RWPE1 (cell line): Measurements from ENCODE around the gene ZNF169.
A peak's percentile ranks its signal among the peaks of the same experiment; 100 is the strongest.

ENCODE experiments used
- CTCF ChIA-PET: fragments of 350-600 bp; sonication (Branson Sonifier 250); formaldehyde crosslinking; extraction: SDS; loops from one replicate; lab custom pipeline; 2021; lab: Yijun Ruan, JAX
- POLR2A ChIA-PET: fragments of 400-600 bp; formaldehyde crosslinking; extraction: SDS; loops from one replicate; lab custom pipeline; 2020; ENCODE audit warnings: antibody characterized with exemption; ENCODE audit not compliant: low non-redundant PET; lab: Yijun Ruan, JAX
- DNase-seq: peaks from one replicate; pipeline ENCODE4 v3.0.0; 2012; ENCODE audit warnings: low spot score
- H3K27ac ChIP-seq: fragments of 450-650 bp; 2 replicates; pipeline ENCODE4 v1.5.1; 2017
- TF ChIP-seq, protein P1 (sequence below): fragments of 450-650 bp; conservative IDR thresholded peaks from 2 replicates; pipeline ENCODE4 v1.5.1; 2017; ENCODE audit warnings: low read depth, mild to moderate bottlenecking

The ZNF169 gene

DNA sequence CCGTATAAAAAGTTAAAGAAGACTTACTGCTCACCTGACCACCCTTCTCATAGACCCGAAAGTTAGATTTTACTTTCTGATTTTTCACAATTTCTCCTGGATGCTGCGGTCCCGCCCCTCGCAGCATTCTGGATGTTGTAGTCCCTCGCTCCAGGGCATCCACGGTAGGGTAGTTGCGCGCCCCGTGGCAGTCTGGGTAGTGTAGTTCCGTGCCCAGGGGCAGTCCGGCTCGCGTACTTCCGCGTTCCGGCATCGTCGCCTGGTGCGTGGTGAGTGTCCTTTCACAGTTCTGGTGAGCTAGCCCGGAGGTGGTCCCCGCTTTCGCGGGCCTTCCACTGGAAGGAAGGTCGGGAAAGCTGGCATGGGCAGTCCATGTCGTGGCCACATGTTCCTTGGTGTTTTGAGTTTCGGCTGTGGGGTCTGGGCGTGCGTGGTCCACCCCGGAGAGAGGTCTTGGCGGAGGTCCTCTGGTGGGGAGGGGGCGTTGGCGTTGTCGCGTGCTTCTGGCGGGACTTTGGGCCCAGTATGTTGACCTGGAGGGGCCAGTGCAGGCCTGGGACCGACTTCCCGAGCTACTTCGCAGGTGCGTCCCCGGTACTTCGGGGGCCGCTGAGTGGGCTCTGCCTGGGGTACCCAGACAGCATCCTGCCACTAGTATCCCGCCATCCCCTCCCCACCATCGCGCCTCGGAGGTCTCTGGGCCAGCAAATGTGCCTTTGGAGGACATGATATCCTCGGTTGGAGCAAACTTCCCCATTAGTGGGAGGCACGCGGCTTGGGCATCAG lies at the start of gene ZNF169:
Gene ZNF169 (plus strand): TSS at position 222 of the 786 bp plus-strand sequence. CDS start 19,515 bp downstream, outside the sequence.
- peak within 1 kb of the TSS; percentile 37 for H3K27ac ChIP-seq
- TF ChIP-seq, protein P1, sequence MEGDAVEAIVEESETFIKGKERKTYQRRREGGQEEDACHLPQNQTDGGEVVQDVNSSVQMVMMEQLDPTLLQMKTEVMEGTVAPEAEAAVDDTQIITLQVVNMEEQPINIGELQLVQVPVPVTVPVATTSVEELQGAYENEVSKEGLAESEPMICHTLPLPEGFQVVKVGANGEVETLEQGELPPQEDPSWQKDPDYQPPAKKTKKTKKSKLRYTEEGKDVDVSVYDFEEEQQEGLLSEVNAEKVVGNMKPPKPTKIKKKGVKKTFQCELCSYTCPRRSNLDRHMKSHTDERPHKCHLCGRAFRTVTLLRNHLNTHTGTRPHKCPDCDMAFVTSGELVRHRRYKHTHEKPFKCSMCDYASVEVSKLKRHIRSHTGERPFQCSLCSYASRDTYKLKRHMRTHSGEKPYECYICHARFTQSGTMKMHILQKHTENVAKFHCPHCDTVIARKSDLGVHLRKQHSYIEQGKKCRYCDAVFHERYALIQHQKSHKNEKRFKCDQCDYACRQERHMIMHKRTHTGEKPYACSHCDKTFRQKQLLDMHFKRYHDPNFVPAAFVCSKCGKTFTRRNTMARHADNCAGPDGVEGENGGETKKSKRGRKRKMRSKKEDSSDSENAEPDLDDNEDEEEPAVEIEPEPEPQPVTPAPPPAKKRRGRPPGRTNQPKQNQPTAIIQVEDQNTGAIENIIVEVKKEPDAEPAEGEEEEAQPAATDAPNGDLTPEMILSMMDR = no peak
- ChIA-PET CTCF (interaction anchor here (0.6 to 0.7 kb wide), 2 partner anchors 14 to 574 kb away, joined by 4 to 5 read pairs; no protein-coding TSS in a partner anchor), POLR2A (interaction anchor here (0.7 kb wide), 1 partner anchor 1446 kb away, joined by 5 read pairs; no protein-coding TSS in a partner anchor)
- peak; percentile 98 for DNase-seq

DNA sequence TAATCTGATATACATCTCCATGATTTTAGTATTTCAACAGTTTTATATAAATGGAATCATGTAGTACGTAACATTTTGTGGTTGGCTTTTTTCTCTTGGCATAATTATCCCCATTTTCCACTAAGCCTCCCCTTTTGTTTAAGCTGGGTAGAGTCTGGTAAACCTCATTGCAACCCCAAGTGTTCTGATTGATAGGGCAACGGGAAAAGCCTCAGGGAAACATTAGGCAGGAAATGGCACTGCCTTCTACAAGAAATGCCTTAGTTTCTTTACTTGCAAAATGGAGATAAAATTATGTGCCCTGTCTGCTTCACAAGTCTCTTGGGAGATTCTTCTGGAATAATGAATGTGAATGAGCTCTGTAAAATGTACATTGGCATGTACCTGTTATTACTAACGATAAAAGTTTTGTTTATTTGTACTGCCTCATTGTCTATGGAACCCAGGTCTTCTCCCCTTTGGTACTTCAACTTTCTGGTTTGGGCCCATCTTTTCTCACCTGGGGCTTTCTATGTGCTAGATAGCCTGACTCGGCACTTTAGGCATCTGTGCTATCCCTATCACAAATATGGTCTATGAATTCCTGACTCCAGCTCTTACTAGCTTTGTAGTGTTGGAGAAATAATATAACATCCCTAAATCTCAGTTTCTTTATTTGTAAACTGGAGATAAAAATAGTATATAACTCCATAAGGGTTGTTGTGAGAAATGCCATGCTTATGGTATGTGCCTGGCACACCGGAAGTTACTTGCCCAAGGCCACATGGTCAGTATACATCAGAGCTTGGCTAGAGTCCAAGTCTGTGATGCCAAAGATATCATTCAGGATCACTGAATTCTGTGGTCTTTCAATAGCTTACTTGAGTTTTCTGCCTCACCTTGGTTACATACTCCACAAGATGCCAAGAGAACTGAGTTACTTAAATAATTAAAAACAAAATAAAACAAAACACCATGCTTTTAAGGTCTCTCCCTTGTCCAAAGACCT lies 48.2 kb upstream of the ZNF169 start:
- POLR2A ChIA-PET = no interaction called here

DNA sequence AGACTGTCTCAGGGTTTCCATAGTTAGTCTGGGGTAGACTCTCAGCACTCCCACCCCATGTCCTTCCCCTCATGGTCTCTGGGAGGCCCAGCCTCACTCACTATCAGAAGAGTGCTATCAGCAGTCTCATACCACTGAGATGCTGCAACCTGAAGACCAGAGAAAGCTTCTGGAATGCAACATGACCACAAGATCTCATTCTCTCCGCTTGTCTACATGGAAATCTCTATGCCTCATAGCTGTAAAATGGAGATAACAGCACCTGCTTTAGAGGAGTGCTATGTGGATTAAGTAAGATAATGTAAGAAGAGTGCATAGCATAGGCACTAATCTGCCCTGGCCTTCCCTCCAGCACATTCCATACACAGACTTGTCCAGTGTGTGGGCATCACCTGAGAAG lies 47.0 kb upstream of the ZNF169 start:
- DNase-seq = no peak
- TF ChIP-seq, protein P1 = no peak
- POLR2A ChIA-PET = no interaction called here
- CTCF ChIA-PET = interaction anchor here (0.6 to 3.7 kb wide), 3 partner anchors 130 to 528 kb away, joined by 3 to 68 read pairs (median 7); no protein-coding TSS in a partner anchor
- no peak overlapping the region for H3K27ac ChIP-seq

More for the DNA sequence above, 48.2 kb upstream of the ZNF169 start:
- no peak overlapping the region for H3K27ac ChIP-seq
- TF ChIP-seq, protein P1 = no peak
- peak; percentile 29 for DNase-seq
- CTCF ChIA-PET = interaction anchor here (0.5 to 1.0 kb wide), 2 partner anchors 154 to 236 kb away, joined by 4 to 5 read pairs; no protein-coding TSS in a partner anchor

DNA sequence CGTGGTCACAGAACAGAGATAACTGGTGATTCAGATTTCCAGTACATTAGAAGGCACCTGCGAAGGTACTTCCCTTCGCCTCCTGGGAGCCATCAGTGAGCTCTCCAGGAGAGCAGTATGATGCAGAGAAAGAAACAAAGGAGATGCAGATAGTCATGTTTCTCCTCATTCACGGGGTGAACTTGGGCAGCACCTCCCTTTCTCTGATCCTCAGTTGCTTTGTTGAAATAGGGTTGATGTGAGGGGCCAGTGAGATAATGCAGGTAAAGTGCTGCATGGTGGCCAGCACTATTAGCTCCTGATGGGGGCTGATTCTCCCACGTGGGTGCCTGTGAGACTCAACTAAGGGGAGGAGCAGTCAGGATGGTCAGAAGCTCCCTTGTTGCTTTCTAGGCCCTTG lies 46.6 kb upstream of the ZNF169 start:
- no peak overlapping the region for H3K27ac ChIP-seq
- ChIA-PET CTCF (interaction anchor here (0.6 to 3.7 kb wide), 12 partner anchors 16 to 531 kb away, joined by 3 to 68 read pairs (median 5); no protein-coding TSS in a partner anchor), POLR2A (no interaction called here)
- no peak for DNase-seq
- TF ChIP-seq, protein P1 = no peak

DNA sequence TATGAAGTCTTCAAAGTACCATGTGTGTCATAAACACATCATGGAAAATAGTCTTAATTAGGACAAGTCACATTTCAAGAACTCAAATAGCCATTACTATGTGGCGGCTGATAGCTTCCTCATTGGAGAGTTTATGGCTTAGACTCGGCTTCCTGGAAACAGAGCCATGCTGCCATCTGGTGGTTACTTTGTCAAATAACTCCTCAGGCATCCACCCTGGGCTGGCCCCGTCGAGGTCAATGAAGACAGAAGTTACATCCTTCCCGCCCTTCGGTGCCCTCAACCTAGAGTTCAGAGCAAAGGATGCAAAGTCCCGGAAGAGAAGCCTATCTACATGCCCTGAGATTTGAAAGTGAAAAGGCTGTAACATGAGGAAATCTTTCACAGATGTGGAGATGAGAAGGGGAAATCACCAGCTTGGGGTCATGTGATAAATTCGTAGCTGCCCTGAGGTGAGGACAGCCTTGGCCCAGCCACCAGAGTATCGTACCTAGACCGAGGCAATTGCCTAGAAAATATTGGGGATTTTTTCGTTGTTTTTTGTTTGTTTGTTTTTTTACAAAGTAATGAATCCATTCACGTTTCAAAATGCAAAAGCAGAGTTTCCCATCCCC lies 45.5 kb upstream of the ZNF169 start:
- TF ChIP-seq, protein P1 = peak; percentile 97
- no peak overlapping the region for H3K27ac ChIP-seq
- POLR2A ChIA-PET = no interaction called here
- CTCF ChIA-PET = interaction anchor here (0.6 to 3.7 kb wide), 31 partner anchors 9 to 532 kb away, joined by 3 to 68 read pairs (median 4); no protein-coding TSS in a partner anchor
- peak; percentile 94 for DNase-seq
